Activated naive CD4-positive, alpha-beta T cell treated with anti-CD3 and anti-CD28 coated beads, Interleukin-2, amount 50 U/mL, for 72 hours (primary cell): ENCODE data around the gene OLA1. TPM values are rescaled to one million over a fixed set of nuclear protein-coding genes. Genes with fewer than 3 reads are reported as not detected.

Experiments used
- ATAC-seq, 2 donors: fragments of 150-1000 bp; cut with Tn5 transposase; 2 replicates each; pipeline ENCODE4 v1.10.0; 2021; ENCODE audit warnings: mild to moderate bottlenecking in 2 of 2, moderate library complexity in 2 of 2
- DNase-seq, 2 donors: peaks; one replicate each; pipeline ENCODE4 v3.0.0; 2021 to 2022; ENCODE audit warnings: low spot score in 2 of 2
- H3K27ac Mint-ChIP-seq, 2 donors: one replicate each; pipeline ENCODE4 v1.8.0; 2022; ENCODE audit warnings: mild to moderate bottlenecking in 2 of 2, mixed read lengths in 2 of 2
- H3K36me3 Mint-ChIP-seq, 2 donors: one replicate each; pipeline ENCODE4 v1.8.0; 2022; ENCODE audit warnings: mixed read lengths in 2 of 2
- H3K9me3 Mint-ChIP-seq, 2 donors: one replicate each; pipeline ENCODE4 v1.8.0; 2022; ENCODE audit warnings: mixed read lengths in 2 of 2
- total RNA-seq, 2 donors: library from RNA; stranded (reverse); gene quantifications; one replicate each; pipeline ENCODE4 v1.2.3, GENCODE V29; 2022

OLA1 gene
- total RNA-seq, 2 donors from 2014 or later: 128 to 139 TPM

DNA sequence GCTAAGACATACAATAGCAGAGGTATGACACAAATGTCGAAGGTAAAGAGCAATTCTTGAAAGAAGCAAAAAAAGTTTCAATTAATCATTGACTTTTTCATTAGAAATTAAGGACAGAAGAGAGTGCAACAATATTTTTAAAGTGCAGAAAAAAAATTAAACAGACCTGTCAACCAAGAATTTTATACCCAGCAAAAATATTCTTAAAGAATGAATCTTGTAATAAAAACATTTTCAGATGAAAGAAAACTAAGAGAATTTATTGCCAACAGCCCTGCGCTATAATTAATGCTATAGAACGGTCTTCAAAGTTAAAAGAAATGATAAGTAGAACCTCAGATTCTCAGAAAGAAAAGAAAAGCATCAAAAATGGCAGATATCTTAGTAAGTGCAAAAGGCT is 79.0 kb downstream of the OLA1 start:
- DNase-seq: no peak
- Mint-ChIP-seq H3K9me3 (peaks cover 44 to 47% of the 10 kb centered on the region in 2 donors), H3K36me3 (peaks cover 53 to 70% of the 10 kb centered on the region in 2 donors), H3K27ac (no peak overlapping the region)
- no peak for ATAC-seq

- ATAC-seq: no peak
- H3K27ac Mint-ChIP-seq: no peak overlapping the region
Observed at GRCh38 chr2:174166261-174166660, 82.1 kb downstream of the OLA1 start.

DNA sequence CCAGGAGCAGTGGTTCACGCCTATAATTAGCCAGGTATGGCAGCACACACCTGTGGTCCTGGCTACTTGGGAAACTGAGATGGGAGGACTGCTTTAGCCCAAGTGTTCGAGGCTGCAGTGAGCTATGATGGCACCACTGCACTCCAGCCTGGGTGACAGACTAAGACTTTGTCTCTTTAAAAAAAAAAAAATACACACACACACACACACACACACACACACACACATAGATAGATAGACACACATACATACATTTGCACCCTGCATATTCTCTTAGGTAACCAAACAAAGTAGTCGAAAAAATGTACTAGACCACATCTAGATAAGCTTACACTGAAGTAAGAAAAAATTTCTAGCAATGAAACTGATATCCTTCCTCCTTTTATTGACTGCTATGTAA is 86.8 kb downstream of the OLA1 start:
- DNase-seq (no peak), ATAC-seq (no peak)
- Mint-ChIP-seq H3K27ac (peak overlapping the region in 1 of 2 donors; percentile 16), H3K9me3 (peaks cover 0 to 4% of the 10 kb centered on the region in 2 donors), H3K36me3 (peaks cover 5 to 12% of the 10 kb centered on the region in 2 donors)

More at GRCh38 chr2:174166261-174166660, 82.1 kb downstream of the OLA1 start:
- DNase-seq: no peak
- peaks cover 22 to 23% of the 10 kb centered on the region in 2 donors for H3K9me3 Mint-ChIP-seq
- peaks cover 30 to 44% of the 10 kb centered on the region in 2 donors for H3K36me3 Mint-ChIP-seq

DNA sequence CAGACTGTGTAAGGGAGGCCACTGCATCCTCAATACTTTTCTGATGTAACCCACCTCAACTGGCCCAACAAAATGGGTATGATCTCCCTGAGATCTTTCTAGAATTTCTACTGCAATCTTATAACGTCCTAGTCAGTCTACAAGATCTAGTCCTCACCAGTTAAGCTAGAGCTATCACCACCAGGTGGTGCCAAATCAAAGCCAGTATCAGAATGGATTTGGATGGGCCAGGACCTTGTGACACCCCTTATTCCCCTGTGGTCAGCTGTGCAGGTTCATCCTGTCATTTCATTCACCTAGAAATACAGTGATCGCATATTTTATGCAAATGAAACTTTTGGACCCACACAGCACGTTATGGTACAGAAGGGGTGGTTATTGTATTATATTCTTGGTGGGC is 90.3 kb downstream of the OLA1 start:
- DNase-seq (peak in 1 of 2 donors; percentile 24), ATAC-seq (peak; percentile 47 to 56)
- H3K27ac Mint-ChIP-seq: no peak overlapping the region
- H3K36me3 Mint-ChIP-seq: peaks cover 0 to 4% of the 10 kb centered on the region in 2 donors
- no peaks in the 10 kb centered on the region for H3K9me3 Mint-ChIP-seq

DNA sequence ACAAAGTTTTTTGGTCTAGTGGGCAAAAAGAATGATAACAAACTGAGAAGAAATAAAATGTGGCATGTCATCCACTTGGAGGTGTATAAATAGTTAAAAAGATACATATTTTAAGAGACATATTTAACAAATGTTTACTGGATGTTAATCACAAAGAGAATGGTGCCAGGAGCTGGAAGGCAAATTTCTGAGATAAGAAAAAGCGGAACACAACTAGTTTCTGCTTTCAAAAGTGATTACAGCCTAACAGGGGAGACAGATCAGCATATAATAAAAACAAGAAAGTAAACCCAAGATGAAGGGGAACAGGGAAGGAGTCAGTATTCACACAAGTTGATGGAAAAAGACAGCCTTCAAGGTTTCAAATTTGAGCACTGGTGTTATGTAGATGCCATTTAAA is 91.3 kb downstream of the OLA1 start:
- H3K9me3 Mint-ChIP-seq: no peaks in the 10 kb centered on the region

GRCh38 chr2:174153757-174154680 is 94.3 kb downstream of the OLA1 start:
- ATAC-seq (no peak), DNase-seq (no peak)
- Mint-ChIP-seq H3K27ac (peak overlapping the region in 1 of 2 donors; percentile 5), H3K36me3 (peaks cover 0 to 4% of the 10 kb centered on the region in 2 donors), H3K9me3 (no peaks in the 10 kb centered on the region)

More for the DNA sequence above, 91.3 kb downstream of the OLA1 start:
- Mint-ChIP-seq H3K27ac (no peak overlapping the region), H3K36me3 (peaks cover 0 to 4% of the 10 kb centered on the region in 2 donors)
- ATAC-seq (no peak), DNase-seq (no peak)

DNA sequence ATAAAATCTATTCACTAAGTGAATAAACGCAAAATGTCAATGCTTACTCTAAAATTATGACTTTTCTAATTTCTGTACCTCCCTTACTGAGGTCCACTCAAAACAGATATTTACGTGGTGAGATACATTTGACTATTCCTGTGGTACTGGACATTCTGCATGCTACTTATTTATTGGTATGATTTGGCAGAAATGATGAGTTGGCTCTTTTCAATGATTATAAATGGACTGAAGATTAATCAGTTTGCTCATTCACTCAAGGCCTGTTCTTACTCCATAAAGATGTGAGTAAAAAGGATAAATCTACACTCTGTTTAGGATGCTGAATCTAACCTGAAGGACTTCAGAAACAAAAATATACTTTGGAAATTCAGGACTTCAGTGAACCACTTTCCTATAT is 98.8 kb downstream of the OLA1 start:
- no peak for ATAC-seq
- no peaks in the 10 kb centered on the region for H3K9me3 Mint-ChIP-seq
- no peaks in the 10 kb centered on the region for H3K36me3 Mint-ChIP-seq
- no peak for DNase-seq
- H3K27ac Mint-ChIP-seq: no peak overlapping the region

- H3K27ac Mint-ChIP-seq: no peak overlapping the region
- H3K36me3 Mint-ChIP-seq: no peaks in the 10 kb centered on the region
- H3K9me3 Mint-ChIP-seq: no peaks in the 10 kb centered on the region
- no peak for ATAC-seq
- DNase-seq: no peak
Observed at GRCh38 chr2:174148833-174149232, 99.5 kb downstream of the OLA1 start.

- no peaks in the 10 kb centered on the region for H3K9me3 Mint-ChIP-seq
- DNase-seq: no peak
- H3K36me3 Mint-ChIP-seq: no peaks in the 10 kb centered on the region
- no peak overlapping the region for H3K27ac Mint-ChIP-seq
- no peak for ATAC-seq
Observed at GRCh38 chr2:174145827-174146226, 102.5 kb downstream of the OLA1 start.

DNA sequence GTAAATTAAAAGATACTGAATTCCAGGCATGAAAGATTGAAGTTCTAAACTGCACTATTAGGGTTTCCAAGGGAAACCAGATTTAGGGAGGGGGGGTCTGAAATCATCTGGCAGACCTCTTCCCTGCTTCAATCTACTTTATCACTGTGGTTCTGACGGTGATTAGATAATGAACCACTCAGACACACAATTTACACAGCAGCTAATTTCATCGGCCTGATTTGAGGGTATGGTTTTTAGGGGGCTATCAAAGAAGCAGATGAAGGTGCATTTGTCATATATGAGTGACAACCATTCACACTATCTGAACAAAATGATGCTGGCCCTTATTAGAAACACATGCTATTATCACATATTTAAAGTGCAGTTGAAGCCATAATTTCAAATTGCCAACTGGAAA is 106.0 kb downstream of the OLA1 start:
- Mint-ChIP-seq H3K27ac (no peak overlapping the region), H3K9me3 (no peaks in the 10 kb centered on the region), H3K36me3 (peaks cover 6 to 11% of the 10 kb centered on the region in 2 donors)
- no peak for DNase-seq
- no peak for ATAC-seq

DNA sequence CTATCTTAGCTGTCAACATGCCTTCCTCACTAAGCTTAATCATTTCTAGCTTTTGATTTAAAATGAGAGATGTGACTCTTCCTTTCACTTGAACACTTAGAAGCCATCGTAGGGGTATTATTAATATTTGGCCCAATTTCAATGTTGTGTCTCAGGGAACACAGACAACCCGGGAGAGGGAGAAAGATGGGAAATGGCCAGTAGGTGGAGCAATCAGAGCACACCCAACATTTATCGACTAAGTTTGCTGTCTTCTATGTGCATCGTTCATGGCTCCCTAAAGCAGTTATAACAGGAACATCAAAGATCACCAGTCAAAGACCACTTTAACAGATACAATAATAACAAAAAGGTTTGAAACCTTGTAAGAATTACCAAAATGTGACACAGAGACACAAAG is 110.2 kb downstream of the OLA1 start:
- H3K27ac Mint-ChIP-seq: no peak overlapping the region
- no peak for DNase-seq
- peaks cover 12 to 17% of the 10 kb centered on the region in 2 donors for H3K36me3 Mint-ChIP-seq
- H3K9me3 Mint-ChIP-seq: no peaks in the 10 kb centered on the region
- no peak for ATAC-seq

- no peak for ATAC-seq
- no peak for DNase-seq
- H3K36me3 Mint-ChIP-seq: peaks cover 12 to 17% of the 10 kb centered on the region in 2 donors
- no peak overlapping the region for H3K27ac Mint-ChIP-seq
- H3K9me3 Mint-ChIP-seq: no peaks in the 10 kb centered on the region
Observed at GRCh38 chr2:174135981-174136380, 112.4 kb downstream of the OLA1 start.

GRCh38 chr2:174125090-174125489 is 123.2 kb downstream of the OLA1 start:
- no peaks in the 10 kb centered on the region for H3K9me3 Mint-ChIP-seq
- no peaks in the 10 kb centered on the region for H3K36me3 Mint-ChIP-seq
- DNase-seq (no peak), ATAC-seq (no peak)
- H3K27ac Mint-ChIP-seq: no peak overlapping the region

GRCh38 chr2:174124181-174124580 is 124.2 kb downstream of the OLA1 start:
- H3K27ac Mint-ChIP-seq: no peak overlapping the region
- DNase-seq: no peak
- H3K9me3 Mint-ChIP-seq: no peaks in the 10 kb centered on the region
- no peaks in the 10 kb centered on the region for H3K36me3 Mint-ChIP-seq
- peak in 1 of 2 donors; percentile 23 for ATAC-seq

DNA sequence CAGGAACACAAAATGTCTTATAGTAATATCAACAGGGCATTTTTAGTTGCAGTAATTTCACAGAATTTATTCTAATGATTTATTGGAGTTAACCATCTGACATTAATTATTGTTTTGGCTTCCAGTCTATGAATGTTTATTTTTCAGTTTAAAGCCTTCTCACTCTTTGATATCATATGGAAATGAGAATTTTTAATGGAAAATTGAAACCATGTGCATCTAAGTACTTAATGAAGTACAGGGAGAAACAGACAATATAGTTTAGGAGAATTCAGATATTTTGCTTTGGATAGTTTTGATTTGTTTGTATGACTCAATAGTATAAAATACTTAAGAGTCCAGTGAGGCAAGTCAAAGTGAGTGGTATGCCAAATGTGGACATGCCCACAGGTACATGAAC is 126.1 kb downstream of the OLA1 start:
- ATAC-seq (no peak), DNase-seq (no peak)
- peaks cover 0 to 5% of the 10 kb centered on the region in 2 donors for H3K36me3 Mint-ChIP-seq
- H3K27ac Mint-ChIP-seq: no peak overlapping the region
- H3K9me3 Mint-ChIP-seq: no peaks in the 10 kb centered on the region

DNA sequence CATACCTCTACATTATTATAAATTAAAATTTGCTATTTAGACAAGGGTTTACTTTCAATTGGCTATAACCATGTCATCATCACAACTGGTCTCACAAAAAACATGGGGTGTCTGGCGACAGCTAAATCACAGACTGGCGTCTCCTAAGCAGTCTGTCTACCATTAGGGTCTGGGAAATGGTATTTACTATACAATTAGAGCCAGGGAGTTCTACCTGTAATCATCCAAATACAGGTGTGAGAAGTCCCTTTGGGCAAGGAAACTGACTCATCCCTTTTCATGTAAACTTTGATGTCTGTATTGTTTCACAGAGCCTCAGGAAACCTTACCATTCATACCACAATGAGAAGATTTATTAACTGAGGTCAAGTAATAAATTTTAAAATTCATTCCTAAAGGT is 126.7 kb downstream of the OLA1 start:
- no peak overlapping the region for H3K27ac Mint-ChIP-seq
- H3K36me3 Mint-ChIP-seq: peaks cover 0 to 5% of the 10 kb centered on the region in 2 donors
- DNase-seq (no peak), ATAC-seq (no peak)
- H3K9me3 Mint-ChIP-seq: no peaks in the 10 kb centered on the region

DNA sequence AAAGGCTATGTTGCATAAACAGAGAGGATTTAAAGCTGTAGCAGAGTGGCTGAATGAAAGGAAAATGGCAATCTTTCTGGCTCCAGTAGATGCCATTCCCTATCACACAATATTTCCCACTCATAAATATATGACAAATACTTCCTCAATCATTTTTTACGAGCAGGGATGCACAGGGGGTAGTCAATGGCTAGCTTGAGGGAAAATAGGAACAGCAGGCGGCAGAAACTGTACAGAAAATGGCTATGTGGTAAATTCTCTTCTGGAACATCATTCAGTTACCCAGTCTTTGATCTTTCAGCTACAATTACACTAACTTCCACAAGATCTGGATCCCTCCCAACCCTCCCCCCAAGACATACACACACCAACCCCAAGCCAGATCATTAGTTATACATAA is 127.2 kb downstream of the OLA1 start:
- H3K27ac Mint-ChIP-seq: no peak overlapping the region
- ATAC-seq: no peak
- H3K36me3 Mint-ChIP-seq: peaks cover 0 to 5% of the 10 kb centered on the region in 2 donors
- H3K9me3 Mint-ChIP-seq: no peaks in the 10 kb centered on the region
- no peak for DNase-seq

DNA sequence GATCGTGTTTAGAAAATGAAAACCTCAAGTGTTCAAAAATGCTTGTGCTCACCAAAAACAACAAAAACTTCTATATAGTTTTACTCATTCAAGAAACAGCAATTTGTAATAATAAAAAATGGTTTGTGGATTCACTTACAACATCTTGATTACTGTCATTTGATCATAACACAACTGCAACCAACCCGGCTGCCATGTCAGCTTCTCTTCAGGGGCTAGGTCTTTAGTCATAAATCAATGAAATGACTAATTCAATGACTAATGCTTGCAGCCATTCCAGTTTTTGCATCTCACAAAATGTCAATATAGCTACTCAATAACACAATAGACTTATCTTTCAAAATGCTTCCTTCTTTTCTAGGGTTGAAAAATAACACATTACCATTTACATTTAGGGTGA is 128.0 kb downstream of the OLA1 start:
- Mint-ChIP-seq H3K9me3 (no peaks in the 10 kb centered on the region), H3K36me3 (peaks cover 0 to 5% of the 10 kb centered on the region in 2 donors), H3K27ac (no peak overlapping the region)
- DNase-seq (peak in 1 of 2 donors; percentile 33), ATAC-seq (peak; percentile 76 to 99)
